Colon (tissue), 2 donors: ENCODE results near the gene FERMT2.

ENCODE experiments used
- FAIRE-seq: peaks from 2 replicates; lab custom pipeline; 2012; peaks lifted over from hg19 to GRCh38; lab: Jason Lieb, UNC
- donor health status: control.
- donor health status: control.

FERMT2 gene

GRCh38 chr14:52824462-52824861 is 126.4 kb downstream of the FERMT2 start:
- no peak for FAIRE-seq

GRCh38 chr14:52821805-52822250 is 129.0 kb downstream of the FERMT2 start:
- FAIRE-seq: no peak

DNA sequence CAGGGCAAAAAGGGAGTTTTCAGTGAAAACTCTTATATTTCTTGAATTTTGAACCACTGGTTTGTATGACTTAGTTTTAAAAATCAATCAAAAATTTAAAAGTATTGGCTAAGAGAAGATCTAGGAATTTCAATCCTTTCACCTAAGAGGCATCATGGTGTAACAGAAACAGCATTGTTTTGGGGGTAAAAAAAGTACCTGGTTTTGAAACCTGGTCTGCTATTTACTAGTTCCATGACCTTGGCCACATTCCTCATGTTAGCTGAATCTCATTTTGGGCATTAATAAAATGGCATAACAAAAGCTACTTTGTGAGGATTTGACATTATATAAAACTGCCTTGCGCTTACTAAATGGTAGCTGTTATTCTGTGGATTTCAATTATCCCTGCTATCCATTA is 142.7 kb downstream of the FERMT2 start:
- no peak for FAIRE-seq
